Measurements from ENCODE around the gene CDH4.

- TF ChIP-seq CTCF (IDR thresholded peaks at IDR 0.05; ENCODE audit: insufficient read depth, low read length, poor library complexity, severe bottlenecking), result no peak
- no peak for TF ChIP-seq EZH2phosphoT487 (conservative IDR thresholded peaks at IDR 0.05; ENCODE audit: low read length)
Measured at GRCh38 chr20:61556111-61556510, 304.1 kb downstream of the CDH4 start.
